SK-N-SH treated with all-trans-retinoic acid at 6 μM for 48 hours (cell line): ENCODE data around the gene MLLT1.

Experiments used
- ATAC-seq: fragments of 200-7000 bp; cut with Tn5 transposase; 3 replicates; pipeline ENCODE4 v1.9.1; 2020; ENCODE audit warnings: mild to moderate bottlenecking, moderate library complexity
- ARNTL ChIP-seq: fragments of 450-650 bp; formaldehyde crosslinking; IDR thresholded peaks from 2 replicates; pipeline ENCODE4 v1.5.0; 2020; ENCODE audit warnings: low read depth, mild to moderate bottlenecking, moderate library complexity, borderline replicate concordance
- BACH2 ChIP-seq: fragments of 250-450 bp; sonication (Bioruptor Pico); IDR thresholded peaks from 2 replicates; pipeline ENCODE4 v1.9.0; 2021; ENCODE audit warnings: mild to moderate bottlenecking, borderline replicate concordance
- CREB5 ChIP-seq: fragments of 250-450 bp; sonication (Bioruptor Pico); IDR thresholded peaks from 2 replicates; pipeline ENCODE4 v1.5.1; 2020; ENCODE audit warnings: low read depth, mild to moderate bottlenecking, moderate library complexity
- CSDC2 ChIP-seq: fragments of 250-450 bp; sonication (Bioruptor Pico); IDR thresholded peaks from 2 replicates; pipeline ENCODE4 v1.5.0; 2020; ENCODE audit warnings: mild to moderate bottlenecking, moderate library complexity
- CSRNP3 ChIP-seq: fragments of 250-450 bp; sonication (Bioruptor Pico); IDR thresholded peaks from 2 replicates; pipeline ENCODE4 v1.5.1; 2021; ENCODE audit warnings: mild to moderate bottlenecking, moderate library complexity
- ESRRG ChIP-seq: fragments of 250-450 bp; sonication (Bioruptor Pico); IDR thresholded peaks from 2 replicates; pipeline ENCODE4 v1.6.1; 2021; ENCODE audit warnings: mild to moderate bottlenecking
- GLIS3 ChIP-seq: fragments of 250-450 bp; sonication (Bioruptor Pico); IDR thresholded peaks from 2 replicates; pipeline ENCODE4 v1.5.0; 2020; ENCODE audit warnings: mild to moderate bottlenecking, moderate library complexity
- ISL1 ChIP-seq: fragments of 250-450 bp; sonication (Bioruptor Pico); IDR thresholded peaks from 2 replicates; pipeline ENCODE4 v2.1.2; 2022; ENCODE audit warnings: mild to moderate bottlenecking, moderate library complexity
- PATZ1 ChIP-seq: fragments of 250-450 bp; sonication (Bioruptor Pico); IDR thresholded peaks from 2 replicates; pipeline ENCODE4 v1.8.0; 2020; ENCODE audit warnings: mild to moderate bottlenecking, moderate library complexity, borderline replicate concordance
- PPARA ChIP-seq: fragments of 250-450 bp; sonication (Bioruptor Pico); IDR thresholded peaks from 2 replicates; pipeline ENCODE4 v1.5.0; 2020; ENCODE audit warnings: mild to moderate bottlenecking, borderline replicate concordance
- RARB ChIP-seq: fragments of 250-450 bp; sonication (Bioruptor Pico); IDR thresholded peaks from 2 replicates; pipeline ENCODE4 v1.8.0; 2021; ENCODE audit warnings: mild to moderate bottlenecking, moderate library complexity
- SNAI2 ChIP-seq: fragments of 250-450 bp; sonication (Bioruptor Pico); IDR thresholded peaks from 2 replicates; pipeline ENCODE4 v1.5.0; 2020; ENCODE audit warnings: mild to moderate bottlenecking, moderate library complexity
- TCF4 ChIP-seq: fragments of 250-450 bp; sonication (Bioruptor Pico); IDR thresholded peaks from 2 replicates; pipeline ENCODE4 v1.8.0; 2021; ENCODE audit warnings: mild to moderate bottlenecking, moderate library complexity, borderline replicate concordance
- TOX ChIP-seq: fragments of 250-450 bp; sonication (Bioruptor Pico); IDR thresholded peaks from 2 replicates; pipeline ENCODE4 v1.8.0; 2021; ENCODE audit warnings: mild to moderate bottlenecking, moderate library complexity, borderline replicate concordance
- ZC3H10 ChIP-seq: fragments of 250-450 bp; sonication (Bioruptor Pico); IDR thresholded peaks from 2 replicates; pipeline ENCODE4 v1.5.1; 2021; ENCODE audit warnings: mild to moderate bottlenecking, moderate library complexity
- ZFP3 ChIP-seq: fragments of 250-450 bp; sonication (Bioruptor Pico); IDR thresholded peaks from 2 replicates; pipeline ENCODE4 v1.5.0; 2020; ENCODE audit warnings: mild to moderate bottlenecking, moderate library complexity
- ZFP30 ChIP-seq: fragments of 450-650 bp; formaldehyde crosslinking; IDR thresholded peaks from 2 replicates; pipeline ENCODE4 v1.5.0; 2022; ENCODE audit warnings: mild to moderate bottlenecking, moderate library complexity
- ZNF565 ChIP-seq: fragments of 450-650 bp; formaldehyde crosslinking; conservative IDR thresholded peaks from 2 replicates; pipeline ENCODE4 v1.5.0; 2020; ENCODE audit warnings: low read depth, mild to moderate bottlenecking, moderate library complexity
- ZNF70 ChIP-seq: fragments of 450-650 bp; formaldehyde crosslinking; IDR thresholded peaks from 2 replicates; pipeline ENCODE4 v1.5.0; 2020; ENCODE audit warnings: mild to moderate bottlenecking, moderate library complexity
- ZNF8 ChIP-seq: fragments of 450-650 bp; formaldehyde crosslinking; IDR thresholded peaks from 2 replicates; pipeline ENCODE4 v1.5.0; 2020; ENCODE audit warnings: mild to moderate bottlenecking, moderate library complexity

Gene MLLT1

GRCh38 chr19:6227156-6227935 is 52.4 kb downstream of the MLLT1 start (continued):
- TF ChIP-seq PATZ1 (CRISPR knock-in tag): no peak
- TF ChIP-seq CSDC2: no peak
- TF ChIP-seq, all 23 proteins: peak for 0

- TF ChIP-seq RARB (CRISPR knock-in tag) (no peak), GLIS3 (CRISPR knock-in tag) (no peak), ZC3H10 (CRISPR knock-in tag) (no peak), ZNF565 (CRISPR knock-in tag) (no peak), CSRNP3 (CRISPR knock-in tag) (no peak), ZNF70 (CRISPR knock-in tag) (no peak), TOX (no peak), ISL1 (no peak), ZFP3 (CRISPR knock-in tag) (no peak), ZFP30 (CRISPR knock-in tag) (no peak), PATZ1 (CRISPR knock-in tag) (no peak), PPARA (CRISPR knock-in tag) (no peak), CREB5 (CRISPR knock-in tag) (no peak), CSDC2 (no peak), ARNTL (CRISPR knock-in tag) (no peak), ZNF8 (CRISPR knock-in tag) (no peak), SNAI2 (CRISPR knock-in tag) (no peak)
- ATAC-seq: no peak
Observed at GRCh38 chr19:6226444-6227155, 53.2 kb downstream of the MLLT1 start.

GRCh38 chr19:6226012-6226411 is 53.8 kb downstream of the MLLT1 start:
- ATAC-seq: no peak
- no peak for TF ChIP-seq TOX

GRCh38 chr19:6225232-6225865 is 54.4 kb downstream of the MLLT1 start:
- ATAC-seq: no peak
- TF ChIP-seq ESRRG (CRISPR knock-in tag) (no peak), CSDC2 (no peak), ARNTL (CRISPR knock-in tag) (no peak), PATZ1 (CRISPR knock-in tag) (no peak), GLIS3 (CRISPR knock-in tag) (no peak), TCF4 (no peak), BACH2 (CRISPR knock-in tag) (no peak), ZNF70 (CRISPR knock-in tag) (no peak), SNAI2 (CRISPR knock-in tag) (no peak), PPARA (CRISPR knock-in tag) (no peak), RARB (CRISPR knock-in tag) (no peak), ZFP3 (CRISPR knock-in tag) (no peak), CREB5 (CRISPR knock-in tag) (no peak), ZNF8 (CRISPR knock-in tag) (no peak), ZNF565 (CRISPR knock-in tag) (no peak), ZFP30 (CRISPR knock-in tag) (no peak), ZC3H10 (CRISPR knock-in tag) (no peak), CSRNP3 (CRISPR knock-in tag) (no peak), TOX (no peak)
